Measurements from ENCODE around the gene SETD3.

GRCh38 chr14:99522025-99522401, 41.4 kb upstream of the SETD3 start:
- TF ChIP-seq CTCF (IDR thresholded peaks at IDR 0.05) (no peak), EZH2 (IDR thresholded peaks at IDR 0.05; ENCODE audit: borderline replicate concordance, insufficient read depth, low read depth, low read length, poor library complexity, severe bottlenecking) (no peak)
